HepG2 (cell line): Measurements from ENCODE around the gene PIP4K2B. TPM values are rescaled to one million over a fixed set of nuclear protein-coding genes. Genes with fewer than 3 reads are reported as not detected.

ENCODE experiments used
- FOXA1 ChIP-seq, 2 experiments: fragments of 450-650 bp in 1 of 2; sonication (generic) in 1 of 2; formaldehyde crosslinking in 1 of 2; IDR thresholded peaks; 2 replicates each; pipeline versions ENCODE4 v1.4.0 to v1.6.1; 2016 to 2020; ENCODE audit warnings: missing genetic modification reagents in 1 of 2
- MATR3 ChIP-seq: sonication (generic); formaldehyde crosslinking; IDR thresholded peaks from 2 replicates; pipeline ENCODE4 v1.4.0; 2020; ENCODE audit warnings: missing genetic modification reagents
- NFE2L1 ChIP-seq: sonication (generic); formaldehyde crosslinking; IDR thresholded peaks from 2 replicates; pipeline ENCODE4 v1.4.0; 2020; ENCODE audit warnings: missing genetic modification reagents, mild to moderate bottlenecking, borderline replicate concordance
- PCBP2 ChIP-seq: fragments of 200-400 bp; formaldehyde crosslinking; optimal IDR thresholded peaks from 2 replicates; pipeline ENCODE3; 2018; ENCODE audit warnings: low read length, low read depth; ENCODE audit not compliant: poor library complexity, severe bottlenecking
- RARA ChIP-seq: IDR thresholded peaks from 2 replicates; pipeline ENCODE4 v1.6.1; 2016; ENCODE audit warnings: missing genetic modification reagents, missing compliant biosample characterization
- SNAPC2 ChIP-seq: sonication (generic); formaldehyde crosslinking; IDR thresholded peaks from 2 replicates; pipeline ENCODE4 v1.8.1; 2022; ENCODE audit warnings: mild to moderate bottlenecking, missing genetic modification reagents
- TBX3 ChIP-seq: fragments of 450-650 bp; IDR thresholded peaks from 2 replicates; pipeline ENCODE4 v1.6.1; 2017; ENCODE audit warnings: antibody characterized with exemption, mild to moderate bottlenecking, inconsistent platforms, borderline replicate concordance
- ZBTB25 ChIP-seq: IDR thresholded peaks from 2 replicates; pipeline ENCODE4 v1.6.1; 2018; ENCODE audit warnings: missing genetic modification reagents
- ZBTB33 ChIP-seq: sonication (generic); formaldehyde crosslinking; IDR thresholded peaks from 2 replicates; pipeline ENCODE4 v1.4.0; 2020; ENCODE audit warnings: missing genetic modification reagents
- ZBTB7B ChIP-seq: sonication (generic); formaldehyde crosslinking; IDR thresholded peaks from 2 replicates; pipeline ENCODE4 v1.4.0; 2020; ENCODE audit warnings: missing genetic modification reagents
- ZNF224 ChIP-seq: sonication (generic); formaldehyde crosslinking; IDR thresholded peaks from 2 replicates; pipeline ENCODE4 v1.5.0; 2020; ENCODE audit warnings: mild to moderate bottlenecking, missing genetic modification reagents
- ZNF501 ChIP-seq: sonication (generic); formaldehyde crosslinking; IDR thresholded peaks from 2 replicates; pipeline ENCODE4 v1.5.1; 2020; ENCODE audit warnings: mild to moderate bottlenecking, moderate library complexity, missing genetic modification reagents
- ZNF552 ChIP-seq: sonication (generic); formaldehyde crosslinking; IDR thresholded peaks from 2 replicates; pipeline ENCODE4 v1.9.0; 2022; ENCODE audit warnings: missing genetic modification reagents, mild to moderate bottlenecking, borderline replicate concordance
- ZNF572 ChIP-seq: sonication (generic); formaldehyde crosslinking; IDR thresholded peaks from 2 replicates; pipeline ENCODE4 v1.5.1; 2020; ENCODE audit warnings: mild to moderate bottlenecking, missing genetic modification reagents
- ZNF746 ChIP-seq: sonication (generic); formaldehyde crosslinking; IDR thresholded peaks from 2 replicates; pipeline ENCODE4 v1.8.0; 2022; ENCODE audit warnings: mild to moderate bottlenecking, missing genetic modification reagents
- polyA plus RNA-seq, 8 experiments: library from polyadenylated mRNA; depleted of rRNA in 3 of 8; stranded (reverse) in 7 of 8; unstranded in 1 of 8; fragments of >200 nt; fragmentation: Illumina TruSeq in 4 of 8; extraction: Trizol in 4 of 8; gene quantifications; 2 replicates each; pipeline versions ENCODE4 v1.2.1 to v1.2.3, GENCODE V29; 2011 to 2016; ENCODE audit warnings: low read depth in 4 of 8, missing spikeins in 1 of 8, mixed read lengths in 1 of 8; ENCODE audit not compliant: insufficient read depth in 1 of 8
- total RNA-seq, 5 experiments: library from RNA; depleted of rRNA; stranded (reverse); fragments of >200 nt; fragmentation: Illumina TruSeq; extraction: Trizol; gene quantifications; 2 replicates each; pipeline ENCODE4 v1.2.3, GENCODE V29; 2016; ENCODE audit warnings: low read depth in 1 of 5
- TF ChIP-seq, protein P1 (sequence below): sonication (generic); formaldehyde crosslinking; IDR thresholded peaks from 2 replicates; pipeline ENCODE4 v1.4.0; 2020; ENCODE audit warnings: missing genetic modification reagents
- TF ChIP-seq, protein P2 (sequence below): IDR thresholded peaks from 2 replicates; pipeline ENCODE4 v1.6.1; 2016; ENCODE audit warnings: low read depth, missing genetic modification reagents, missing compliant biosample characterization

PIP4K2B gene
- total and polyA plus RNA-seq, 2 of the 13 experiments (the other 11 are each of a cell fraction or from before 2014, with no cell fraction given): 20.4 to 54.0 TPM

DNA sequence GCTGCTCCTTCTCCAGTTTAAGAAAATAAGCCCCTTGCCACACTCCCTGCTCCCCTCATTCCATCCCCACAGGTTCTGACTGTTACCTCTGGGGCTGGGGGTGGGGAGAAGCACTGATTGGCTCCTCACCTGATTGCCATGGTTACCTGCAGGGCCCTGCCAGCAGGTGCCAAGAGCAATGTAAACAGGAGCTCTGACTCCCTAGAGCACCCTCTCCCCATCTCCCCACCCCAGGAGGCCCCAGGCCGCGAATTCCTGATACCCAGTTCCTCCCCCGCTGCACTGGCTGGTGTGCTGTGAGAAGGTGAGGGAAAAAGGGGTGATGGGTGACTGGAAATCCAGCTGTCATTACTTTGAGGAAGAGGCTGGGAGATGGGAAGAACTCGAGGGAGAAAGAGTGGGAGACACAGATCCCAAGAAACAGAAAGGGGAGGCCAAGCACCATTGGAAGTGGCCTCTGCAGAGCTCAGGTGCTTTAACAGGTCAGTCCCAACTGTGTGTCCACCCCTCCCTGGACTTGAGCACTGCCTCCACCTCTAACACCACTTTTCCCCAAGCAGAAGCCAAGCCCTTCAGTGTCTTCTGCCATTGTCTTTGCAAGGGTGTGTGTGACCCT lies 55.7 kb downstream of the PIP4K2B start (continued):
- TF ChIP-seq ZBTB33 (CRISPR knock-in tag) (peak; percentile 69; the same call in 1 of the 2 replicates), PCBP2 (no peak), ZNF552 (CRISPR knock-in tag) (no peak), RARA (CRISPR knock-in tag) (no peak), NFE2L1 (CRISPR knock-in tag) (no peak), SNAPC2 (CRISPR knock-in tag) (no peak), ZNF572 (CRISPR knock-in tag) (0 out of 2 replicates have a peak, but pooled peaks have one; percentile 59), TBX3 (no peak), ZNF224 (CRISPR knock-in tag) (no peak), ZNF746 (CRISPR knock-in tag) (no peak), ZBTB7B (CRISPR knock-in tag) (no peak), FOXA1 (IDR thresholded peaks at IDR 0.05) (no peak), FOXA1 (CRISPR knock-in tag; IDR thresholded peaks at IDR 0.05) (peak; percentile 51), MATR3 (CRISPR knock-in tag) (no peak), ZBTB25 (CRISPR knock-in tag) (no peak), ZNF501 (CRISPR knock-in tag) (no peak)
- TF ChIP-seq, protein P1, sequence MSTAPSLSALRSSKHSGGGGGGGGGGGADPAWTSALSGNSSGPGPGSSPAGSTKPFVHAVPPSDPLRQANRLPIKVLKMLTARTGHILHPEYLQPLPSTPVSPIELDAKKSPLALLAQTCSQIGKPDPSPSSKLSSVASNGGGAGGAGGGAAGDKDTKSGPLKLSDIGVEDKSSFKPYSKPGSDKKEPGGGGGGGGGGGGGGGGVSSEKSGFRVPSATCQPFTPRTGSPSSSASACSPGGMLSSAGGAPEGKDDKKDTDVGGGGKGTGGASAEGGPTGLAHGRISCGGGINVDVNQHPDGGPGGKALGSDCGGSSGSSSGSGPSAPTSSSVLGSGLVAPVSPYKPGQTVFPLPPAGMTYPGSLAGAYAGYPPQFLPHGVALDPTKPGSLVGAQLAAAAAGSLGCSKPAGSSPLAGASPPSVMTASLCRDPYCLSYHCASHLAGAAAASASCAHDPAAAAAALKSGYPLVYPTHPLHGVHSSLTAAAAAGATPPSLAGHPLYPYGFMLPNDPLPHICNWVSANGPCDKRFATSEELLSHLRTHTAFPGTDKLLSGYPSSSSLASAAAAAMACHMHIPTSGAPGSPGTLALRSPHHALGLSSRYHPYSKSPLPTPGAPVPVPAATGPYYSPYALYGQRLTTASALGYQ (CRISPR knock-in tag): no peak
- TF ChIP-seq, protein P2, sequence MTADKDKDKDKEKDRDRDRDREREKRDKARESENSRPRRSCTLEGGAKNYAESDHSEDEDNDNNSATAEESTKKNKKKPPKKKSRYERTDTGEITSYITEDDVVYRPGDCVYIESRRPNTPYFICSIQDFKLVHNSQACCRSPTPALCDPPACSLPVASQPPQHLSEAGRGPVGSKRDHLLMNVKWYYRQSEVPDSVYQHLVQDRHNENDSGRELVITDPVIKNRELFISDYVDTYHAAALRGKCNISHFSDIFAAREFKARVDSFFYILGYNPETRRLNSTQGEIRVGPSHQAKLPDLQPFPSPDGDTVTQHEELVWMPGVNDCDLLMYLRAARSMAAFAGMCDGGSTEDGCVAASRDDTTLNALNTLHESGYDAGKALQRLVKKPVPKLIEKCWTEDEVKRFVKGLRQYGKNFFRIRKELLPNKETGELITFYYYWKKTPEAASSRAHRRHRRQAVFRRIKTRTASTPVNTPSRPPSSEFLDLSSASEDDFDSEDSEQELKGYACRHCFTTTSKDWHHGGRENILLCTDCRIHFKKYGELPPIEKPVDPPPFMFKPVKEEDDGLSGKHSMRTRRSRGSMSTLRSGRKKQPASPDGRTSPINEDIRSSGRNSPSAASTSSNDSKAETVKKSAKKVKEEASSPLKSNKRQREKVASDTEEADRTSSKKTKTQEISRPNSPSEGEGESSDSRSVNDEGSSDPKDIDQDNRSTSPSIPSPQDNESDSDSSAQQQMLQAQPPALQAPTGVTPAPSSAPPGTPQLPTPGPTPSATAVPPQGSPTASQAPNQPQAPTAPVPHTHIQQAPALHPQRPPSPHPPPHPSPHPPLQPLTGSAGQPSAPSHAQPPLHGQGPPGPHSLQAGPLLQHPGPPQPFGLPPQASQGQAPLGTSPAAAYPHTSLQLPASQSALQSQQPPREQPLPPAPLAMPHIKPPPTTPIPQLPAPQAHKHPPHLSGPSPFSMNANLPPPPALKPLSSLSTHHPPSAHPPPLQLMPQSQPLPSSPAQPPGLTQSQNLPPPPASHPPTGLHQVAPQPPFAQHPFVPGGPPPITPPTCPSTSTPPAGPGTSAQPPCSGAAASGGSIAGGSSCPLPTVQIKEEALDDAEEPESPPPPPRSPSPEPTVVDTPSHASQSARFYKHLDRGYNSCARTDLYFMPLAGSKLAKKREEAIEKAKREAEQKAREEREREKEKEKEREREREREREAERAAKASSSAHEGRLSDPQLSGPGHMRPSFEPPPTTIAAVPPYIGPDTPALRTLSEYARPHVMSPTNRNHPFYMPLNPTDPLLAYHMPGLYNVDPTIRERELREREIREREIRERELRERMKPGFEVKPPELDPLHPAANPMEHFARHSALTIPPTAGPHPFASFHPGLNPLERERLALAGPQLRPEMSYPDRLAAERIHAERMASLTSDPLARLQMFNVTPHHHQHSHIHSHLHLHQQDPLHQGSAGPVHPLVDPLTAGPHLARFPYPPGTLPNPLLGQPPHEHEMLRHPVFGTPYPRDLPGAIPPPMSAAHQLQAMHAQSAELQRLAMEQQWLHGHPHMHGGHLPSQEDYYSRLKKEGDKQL: no peak
